ENCODE measurements around the gene CD209. TPM values are rescaled to one million over a fixed set of nuclear protein-coding genes. Genes with fewer than 3 reads are reported as not detected.

CD209 gene
- total RNA-seq, 1 experiment from 2014 or later: not detected

- Histone ChIP-seq H3K27ac (ENCODE audit: low read length) (no peak overlapping the region), H3K27me3 (ENCODE audit: control insufficient read depth, insufficient read depth, low read length) (no peaks in the 10 kb centered on the region), H3K4me1 (ENCODE audit: control insufficient read depth, insufficient read depth, low read length) (no peaks in the 10 kb centered on the region), H3K9me3 (ENCODE audit: control insufficient read depth, insufficient read depth, low read depth, low read length) (no peaks in the 10 kb centered on the region), H3K4me3 (ENCODE audit: low read depth in 2 of 2, low read length in 2 of 2) (no peak overlapping the region), H3K36me3 (ENCODE audit: control insufficient read depth, insufficient read depth, low read length) (no peaks in the 10 kb centered on the region)
- BruUV-seq (replicated peaks): no TSS peak
- DNase-seq (ENCODE audit: low read depth, low spot score) (no peak), ATAC-seq (no peak)
- intact Hi-C loops (cut with micrococcal nuclease; ENCODE audit: unreplicated experiment): no loop called here
- TF ChIP-seq SIN3A (IDR thresholded peaks at IDR 0.05; ENCODE audit: borderline replicate concordance, insufficient read depth, low read depth, low read length): no peak
- no peak for TF ChIP-seq TCF7L2 (IDR thresholded peaks at IDR 0.05; ENCODE audit: low read depth, low read length)
- no peak for TF ChIP-seq CTCF (IDR thresholded peaks at IDR 0.05)
- no peak for TF ChIP-seq REST (IDR thresholded peaks at IDR 0.05; ENCODE audit: insufficient read depth in 1 of 2, low read depth in 2 of 2, low read length in 1 of 2)
- no peak for TF ChIP-seq POLR2AphosphoS5 (IDR thresholded peaks at IDR 0.05; ENCODE audit: low read depth, low read length)
- ChIA-PET CTCF (no interaction called here), POLR2A (interaction anchor here (0.5 kb wide), 1 partner anchor 55 kb away, joined by 4 read pairs; no protein-coding TSS in a partner anchor)
- in situ Hi-C loops (cut with HindIII; ENCODE audit: low pct_unique_long_range_greater_than_20kb, low sequenced_read_pairs): no loop called here
Measured at GRCh38 chr19:7779631-7780486, 32.5 kb upstream of the CD209 start.

- POLR2A ChIA-PET: interaction anchor here (1.0 kb wide), 1 partner anchor 104 kb away, joined by 9 read pairs; no protein-coding TSS in a partner anchor
Measured at GRCh38 chr19:7778081-7778480, 30.7 kb upstream of the CD209 start.

More at GRCh38 chr19:7778081-7778480, 30.7 kb upstream of the CD209 start:
- H3K4me3 ChIP-seq (ENCODE audit: low read depth in 2 of 2, low read length in 2 of 2): no peak overlapping the region
- H3K27me3 ChIP-seq (ENCODE audit: control insufficient read depth, insufficient read depth, low read length): no peaks in the 10 kb centered on the region
- DNase-seq (ENCODE audit: low read depth, low spot score) (no peak), ATAC-seq (no peak)
- no TSS peak for BruUV-seq (replicated peaks)
- intact Hi-C loops (cut with micrococcal nuclease; ENCODE audit: unreplicated experiment) (no loop called here), in situ Hi-C loops (cut with HindIII; ENCODE audit: low pct_unique_long_range_greater_than_20kb, low sequenced_read_pairs) (no loop called here)
- no peak overlapping the region for H3K27ac ChIP-seq (ENCODE audit: low read length)
- H3K36me3 ChIP-seq (ENCODE audit: control insufficient read depth, insufficient read depth, low read length): no peaks in the 10 kb centered on the region
- no peaks in the 10 kb centered on the region for H3K9me3 ChIP-seq (ENCODE audit: control insufficient read depth, insufficient read depth, low read depth, low read length)
- TF ChIP-seq REST (IDR thresholded peaks at IDR 0.05; ENCODE audit: insufficient read depth in 1 of 2, low read depth in 2 of 2, low read length in 1 of 2) (no peak), SIN3A (IDR thresholded peaks at IDR 0.05; ENCODE audit: borderline replicate concordance, insufficient read depth, low read depth, low read length) (no peak), TCF7L2 (IDR thresholded peaks at IDR 0.05; ENCODE audit: low read depth, low read length) (no peak)
- no peaks in the 10 kb centered on the region for H3K4me1 ChIP-seq (ENCODE audit: control insufficient read depth, insufficient read depth, low read length)
- CTCF ChIA-PET: no interaction called here

Data from Panc1 (cell line).